GM23248 (cell line): ENCODE data around the gene KLHL14. TPM values are rescaled to one million over a fixed set of nuclear protein-coding genes. Genes with fewer than 3 reads are reported as not detected.

Experiments used
- DNase-seq: peaks from one replicate; pipeline ENCODE4 v3.0.0-alpha.2; 2015
- H2AFZ ChIP-seq: fragments of 200-600 bp; sonication (generic); 2 replicates; pipeline ENCODE4 v1.6.1; 2016; ENCODE audit warnings: antibody characterized with exemption
- H3F3A ChIP-seq: fragments of 200-600 bp; sonication (generic); 2 replicates; pipeline ENCODE4 v1.6.1; 2016; ENCODE audit warnings: mild to moderate bottlenecking, antibody characterized with exemption, mixed run types; ENCODE audit not compliant: insufficient read depth
- H3K27ac ChIP-seq: fragments of 200-600 bp; sonication (generic); 2 replicates; pipeline ENCODE4 v1.5.1; 2016; ENCODE audit warnings: mild to moderate bottlenecking
- H3K27me3 ChIP-seq: fragments of 200-600 bp; sonication (generic); replicated peaks from 2 replicates; pipeline ENCODE4 v1.6.1; 2016; ENCODE audit warnings: mild to moderate bottlenecking; ENCODE audit not compliant: insufficient read depth
- H3K36me3 ChIP-seq: fragments of 200-600 bp; sonication (generic); 2 replicates; pipeline ENCODE4 v1.6.1; 2016; ENCODE audit warnings: low read depth, mild to moderate bottlenecking
- H3K4me1 ChIP-seq: fragments of 200-600 bp; sonication (generic); 2 replicates; pipeline ENCODE4 v1.6.1; 2016; ENCODE audit warnings: mild to moderate bottlenecking; ENCODE audit not compliant: insufficient read depth
- H3K4me2 ChIP-seq: fragments of 200-600 bp; sonication (generic); one replicate; pipeline ENCODE4 v1.6.1; 2016; ENCODE audit warnings: mild to moderate bottlenecking; ENCODE audit not compliant: unreplicated experiment
- H3K4me3 ChIP-seq: fragments of 200-600 bp; sonication (generic); 2 replicates; pipeline ENCODE4 v1.5.1; 2016; ENCODE audit warnings: mild to moderate bottlenecking
- H3K79me2 ChIP-seq: fragments of 200-600 bp; sonication (generic); 2 replicates; pipeline ENCODE4 v1.6.1; 2016; ENCODE audit warnings: mild to moderate bottlenecking; ENCODE audit not compliant: insufficient read depth
- H3K9ac ChIP-seq: fragments of 200-600 bp; sonication (generic); 2 replicates; pipeline ENCODE4 v1.6.1; 2016; ENCODE audit warnings: mild to moderate bottlenecking
- H3K9me2 ChIP-seq: fragments of 200-600 bp; sonication (generic); 2 replicates; pipeline ENCODE4 v1.6.1; 2016; ENCODE audit warnings: mixed run types, mild to moderate bottlenecking, moderate library complexity; ENCODE audit not compliant: insufficient read depth
- H3K9me3 ChIP-seq: fragments of 200-600 bp; sonication (generic); one replicate; pipeline ENCODE4 v1.6.1; 2017; ENCODE audit warnings: low read depth
- H4K20me1 ChIP-seq: fragments of 200-600 bp; sonication (generic); 2 replicates; pipeline ENCODE4 v1.6.0; 2016; ENCODE audit not compliant: insufficient read depth
- EZH2 ChIP-seq: fragments of 200-600 bp; sonication (generic); IDR thresholded peaks from 2 replicates; pipeline ENCODE4 v1.6.1; 2018; ENCODE audit warnings: antibody characterized with exemption, mild to moderate bottlenecking; ENCODE audit not compliant: insufficient read depth, poor library complexity, severe bottlenecking
- EZH2phosphoT487 ChIP-seq: fragments of 200-600 bp; sonication (generic); IDR thresholded peaks from 2 replicates; pipeline ENCODE4 v1.6.1; 2018; ENCODE audit warnings: antibody characterized with exemption, moderate library complexity, mild to moderate bottlenecking, low read depth; ENCODE audit not compliant: insufficient read depth
- WGBS, 2 experiments: methylation state at CpG; one replicate each; pipeline ENCODE4 v1.1.6; 2015 to 2017; ENCODE audit warnings: low lambda C conversion rate in 2 of 2, low coverage in 1 of 2; ENCODE audit errors: missing lambda C conversion rate in 2 of 2; 5-methylcytosine and 5-hydroxymethylcytosine counted together
- in situ Hi-C: fragments of 300-500 bp; cut with MboI; formaldehyde crosslinking; loops from 2 replicates; pipeline ENCODE4 v1.15.0; 2020
- polyA plus RNA-seq: library from polyadenylated mRNA; unstranded; fragments of >200 nt; fragmentation: Nextera tagmentation; extraction: Ambion mirVana; gene quantifications from 2 replicates; pipeline ENCODE4 v1.2.1, GENCODE V29; 2016
- total RNA-seq: library from RNA; depleted of rRNA; stranded (reverse); fragments of >200 nt; shearing (Covaris generic); gene quantifications from 2 replicates; pipeline ENCODE4 v1.2.3, GENCODE V29; 2014

Gene KLHL14
- total and polyA plus RNA-seq, 2 experiments from 2014 or later = not detected

- TF ChIP-seq EZH2phosphoT487 (no peak), EZH2 (no peak)
- no peak overlapping the region for H3K9ac ChIP-seq
- no peaks in the 10 kb centered on the region for H3F3A ChIP-seq
- H3K4me3 ChIP-seq = no peak overlapping the region
- no peak overlapping the region for H3K27ac ChIP-seq
- H2AFZ ChIP-seq = no peak overlapping the region
- H3K79me2 ChIP-seq = no peaks in the 10 kb centered on the region
- H3K27me3 ChIP-seq = peaks cover 37% of the 10 kb centered on the region
- no peaks in the 10 kb centered on the region for H3K9me2 ChIP-seq
- no peaks in the 10 kb centered on the region for H4K20me1 ChIP-seq
- 57 to 63% methylated on average over 6 to 8 of the region's 8 CpGs for WGBS, 2 experiments
- in situ Hi-C loops = no loop called here
- no peaks in the 10 kb centered on the region for H3K36me3 ChIP-seq
- no peak overlapping the region for H3K4me2 ChIP-seq
- no peaks in the 10 kb centered on the region for H3K4me1 ChIP-seq
- no peak for DNase-seq
- no peaks in the 10 kb centered on the region for H3K9me3 ChIP-seq
Measured at GRCh38 chr18:32769071-32769585, 3.7 kb downstream of the KLHL14 start.

GRCh38 chr18:32767400-32767799 lies 5.4 kb downstream of the KLHL14 start:
- Histone ChIP-seq H4K20me1 (no peaks in the 10 kb centered on the region), H3K4me1 (no peaks in the 10 kb centered on the region), H3K27me3 (peaks cover 32% of the 10 kb centered on the region), H3F3A (no peaks in the 10 kb centered on the region), H3K9me3 (no peaks in the 10 kb centered on the region), H3K9ac (no peak overlapping the region), H2AFZ (no peak overlapping the region), H3K27ac (no peak overlapping the region), H3K9me2 (no peaks in the 10 kb centered on the region), H3K4me3 (no peak overlapping the region), H3K79me2 (no peaks in the 10 kb centered on the region), H3K4me2 (no peak overlapping the region), H3K36me3 (no peaks in the 10 kb centered on the region)
- DNase-seq = no peak
- 64 to 74% methylated on average over 3 of the region's 3 CpGs for WGBS, 2 experiments
- TF ChIP-seq EZH2 (no peak), EZH2phosphoT487 (no peak)
- in situ Hi-C loops = no loop called here

- H3K79me2 ChIP-seq = no peaks in the 10 kb centered on the region
- H3K36me3 ChIP-seq = no peaks in the 10 kb centered on the region
- no peaks in the 10 kb centered on the region for H3K9me3 ChIP-seq
- H3K4me2 ChIP-seq = no peak overlapping the region
- no peak overlapping the region for H3K4me3 ChIP-seq
- no peak for DNase-seq
- no peak for TF ChIP-seq EZH2
- TF ChIP-seq EZH2phosphoT487 = no peak
- no peak overlapping the region for H2AFZ ChIP-seq
- H3K27me3 ChIP-seq = peaks cover 18% of the 10 kb centered on the region
- H3F3A ChIP-seq = no peaks in the 10 kb centered on the region
- H3K9ac ChIP-seq = no peak overlapping the region
- H3K9me2 ChIP-seq = no peaks in the 10 kb centered on the region
- 55% methylated on average over 3 of the region's 3 CpGs for WGBS, 2 experiments
- no peak overlapping the region for H3K27ac ChIP-seq
- H4K20me1 ChIP-seq = no peaks in the 10 kb centered on the region
- in situ Hi-C loops = no loop called here
- H3K4me1 ChIP-seq = no peaks in the 10 kb centered on the region
Measured at GRCh38 chr18:32764611-32765244, 8.1 kb downstream of the KLHL14 start.

- H3K4me2 ChIP-seq = no peak overlapping the region
- DNase-seq = no peak
- no peaks in the 10 kb centered on the region for H3K4me1 ChIP-seq
- H3K9me2 ChIP-seq = no peaks in the 10 kb centered on the region
- H3K27me3 ChIP-seq = 0 out of 2 replicates have a peak, but pooled peaks cover 10% of the 10 kb centered on the region
- no peak for TF ChIP-seq EZH2
- no peak for TF ChIP-seq EZH2phosphoT487
- H3K4me3 ChIP-seq = no peak overlapping the region
- 29 to 35% methylated on average over 2 of the region's 2 CpGs for WGBS, 2 experiments
- H3K27ac ChIP-seq = no peak overlapping the region
- H3K79me2 ChIP-seq = no peaks in the 10 kb centered on the region
- in situ Hi-C loops = no loop called here
- no peak overlapping the region for H3K9ac ChIP-seq
- no peaks in the 10 kb centered on the region for H3K9me3 ChIP-seq
- no peaks in the 10 kb centered on the region for H3K36me3 ChIP-seq
- no peaks in the 10 kb centered on the region for H4K20me1 ChIP-seq
- H3F3A ChIP-seq = no peaks in the 10 kb centered on the region
- H2AFZ ChIP-seq = no peak overlapping the region
Measured at GRCh38 chr18:32763293-32763692, 9.5 kb downstream of the KLHL14 start.

- Histone ChIP-seq H2AFZ (no peak overlapping the region), H3K4me2 (no peak overlapping the region), H3K27ac (no peak overlapping the region), H3K9ac (no peak overlapping the region), H4K20me1 (no peaks in the 10 kb centered on the region), H3K27me3 (0 out of 2 replicates have a peak, but pooled peaks cover 8% of the 10 kb centered on the region), H3F3A (no peaks in the 10 kb centered on the region), H3K4me3 (no peak overlapping the region), H3K9me2 (no peaks in the 10 kb centered on the region), H3K79me2 (no peaks in the 10 kb centered on the region), H3K9me3 (no peaks in the 10 kb centered on the region), H3K36me3 (no peaks in the 10 kb centered on the region), H3K4me1 (no peaks in the 10 kb centered on the region)
- no peak for DNase-seq
- in situ Hi-C loops = no loop called here
- TF ChIP-seq EZH2phosphoT487 = no peak
- TF ChIP-seq EZH2 = no peak
- WGBS, 2 experiments = 64 to 70% methylated on average over 1 of the region's 1 CpG
Measured at GRCh38 chr18:32761231-32761630, 11.6 kb downstream of the KLHL14 start.
